Body of pancreas (tissue), 4 donors: ENCODE data around the gene URB1. TPM values are rescaled to one million over a fixed set of nuclear protein-coding genes. Genes with fewer than 3 reads are reported as not detected.

Experiments
- ATAC-seq: fragments of 150-250 bp; one replicate; pipeline ENCODE4 v1.9.1; 2016
- DNase-seq, 4 donors: peaks; one replicate each; pipeline ENCODE4 v3.0.0-alpha.2; 2019
- H3K27ac ChIP-seq, 4 donors: fragments of 200-600 bp; sonication (generic); 1 replicate in 3 of 4; 2 replicates in 1 of 4; pipeline versions ENCODE4 v1.5.1 to v1.6.1; 2016 to 2019; ENCODE audit warnings: mild to moderate bottlenecking in 1 of 4, mixed read lengths in 1 of 4, moderate library complexity in 1 of 4
- H3K27me3 ChIP-seq, 2 donors: fragments of 200-600 bp; sonication (generic); one replicate each; pipeline ENCODE4 v1.6.0; 2016; ENCODE audit warnings: mild to moderate bottlenecking in 1 of 2
- H3K36me3 ChIP-seq, 2 donors: fragments of 200-600 bp; sonication (generic); replicated peaks in 1 of 2; 2 replicates each; pipeline ENCODE4 v1.5.1; 2016; ENCODE audit warnings: low read depth in 2 of 2; ENCODE audit not compliant: insufficient read depth in 1 of 2
- H3K4me1 ChIP-seq: fragments of 200-600 bp; sonication (generic); one replicate; pipeline ENCODE4 v1.6.0; 2016
- H3K4me3 ChIP-seq, 2 donors: fragments of 200-600 bp; sonication (generic); 1 replicate in 1 of 2; 2 replicates in 1 of 2; pipeline ENCODE4 v1.5.1; 2016 to 2019
- H3K9me3 ChIP-seq, 3 donors: fragments of 200-600 bp; sonication (generic); 1 replicate in 2 of 3; 2 replicates in 1 of 3; pipeline ENCODE4 v1.5.1; 2016
- POLR2A ChIP-seq, 3 donors: fragments of 450-650 bp; IDR thresholded peaks; one replicate each; pipeline ENCODE4 v1.6.1; 2016; ENCODE audit warnings: antibody characterized with exemption in 3 of 3, mild to moderate bottlenecking in 2 of 3
- WGBS, 2 donors: methylation state at CpG; one replicate each; pipeline ENCODE4 v1.1.5; 2017; 5-methylcytosine and 5-hydroxymethylcytosine counted together
- intact Hi-C: fragments of 100-400 bp; cut with DNase I; formaldehyde crosslinking; loops from one replicate; pipeline ENCODE4 v1.15.1; 2023
- total RNA-seq, 2 donors: library from RNA; depleted of rRNA; stranded (reverse); fragments of >200 nt; gene quantifications; one replicate each; pipeline ENCODE4 v1.1.0, GENCODE V29; 2016
- TF ChIP-seq, protein P1 (sequence below), 7 experiments: fragments of 450-650 bp in 4 of 7; fragments of 200-600 bp in 3 of 7; sonication (generic) in 3 of 7; IDR thresholded peaks; one replicate each; pipeline ENCODE4 v1.5.1; 2016 to 2019; ENCODE audit warnings: antibody characterized with exemption in 7 of 7

Gene URB1
- total RNA-seq, 2 donors from 2014 or later: 10.1 to 11.2 TPM

DNA sequence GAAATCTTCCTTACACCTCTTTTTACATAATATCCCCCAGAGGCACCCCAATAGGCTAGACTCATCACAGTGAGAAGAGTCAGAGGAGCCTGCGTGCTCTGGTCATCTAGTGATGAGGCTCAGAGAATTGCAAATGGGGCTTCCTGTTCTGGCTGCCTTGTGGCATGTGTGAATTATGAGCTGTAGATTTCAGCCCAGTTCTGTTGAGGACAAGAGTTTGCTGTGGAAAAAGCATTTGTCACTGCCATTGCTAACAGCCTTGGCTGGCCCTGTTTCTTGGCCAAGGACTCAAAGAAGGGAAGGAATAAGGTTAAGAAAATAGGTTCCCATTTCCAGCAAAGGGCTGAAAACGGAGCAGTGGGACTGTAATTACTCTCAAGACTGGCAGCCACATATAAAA is 63.5 kb downstream of the URB1 start:
- Histone ChIP-seq H3K27ac (peak overlapping the region in 1 of 4 donors; percentile 36), H3K9me3 (no peaks in the 10 kb centered on the region), H3K36me3 (peaks cover 2 to 18% of the 10 kb centered on the region in 2 donors), H3K4me3 (no peak overlapping the region), H3K27me3 (no peaks in the 10 kb centered on the region), H3K4me1 (no peaks in the 10 kb centered on the region)
- intact Hi-C loops: no loop called here
- DNase-seq (peak in 1 of 4 donors; percentile 11), ATAC-seq (peak; percentile 58)
- 79 to 92% methylated on average over 2 of the region's 2 CpGs for WGBS, 2 donors
- no peak for TF ChIP-seq POLR2A (IDR thresholded peaks at IDR 0.05)
- TF ChIP-seq, protein P1, sequence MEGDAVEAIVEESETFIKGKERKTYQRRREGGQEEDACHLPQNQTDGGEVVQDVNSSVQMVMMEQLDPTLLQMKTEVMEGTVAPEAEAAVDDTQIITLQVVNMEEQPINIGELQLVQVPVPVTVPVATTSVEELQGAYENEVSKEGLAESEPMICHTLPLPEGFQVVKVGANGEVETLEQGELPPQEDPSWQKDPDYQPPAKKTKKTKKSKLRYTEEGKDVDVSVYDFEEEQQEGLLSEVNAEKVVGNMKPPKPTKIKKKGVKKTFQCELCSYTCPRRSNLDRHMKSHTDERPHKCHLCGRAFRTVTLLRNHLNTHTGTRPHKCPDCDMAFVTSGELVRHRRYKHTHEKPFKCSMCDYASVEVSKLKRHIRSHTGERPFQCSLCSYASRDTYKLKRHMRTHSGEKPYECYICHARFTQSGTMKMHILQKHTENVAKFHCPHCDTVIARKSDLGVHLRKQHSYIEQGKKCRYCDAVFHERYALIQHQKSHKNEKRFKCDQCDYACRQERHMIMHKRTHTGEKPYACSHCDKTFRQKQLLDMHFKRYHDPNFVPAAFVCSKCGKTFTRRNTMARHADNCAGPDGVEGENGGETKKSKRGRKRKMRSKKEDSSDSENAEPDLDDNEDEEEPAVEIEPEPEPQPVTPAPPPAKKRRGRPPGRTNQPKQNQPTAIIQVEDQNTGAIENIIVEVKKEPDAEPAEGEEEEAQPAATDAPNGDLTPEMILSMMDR (IDR thresholded peaks at IDR 0.05): no peak

DNA sequence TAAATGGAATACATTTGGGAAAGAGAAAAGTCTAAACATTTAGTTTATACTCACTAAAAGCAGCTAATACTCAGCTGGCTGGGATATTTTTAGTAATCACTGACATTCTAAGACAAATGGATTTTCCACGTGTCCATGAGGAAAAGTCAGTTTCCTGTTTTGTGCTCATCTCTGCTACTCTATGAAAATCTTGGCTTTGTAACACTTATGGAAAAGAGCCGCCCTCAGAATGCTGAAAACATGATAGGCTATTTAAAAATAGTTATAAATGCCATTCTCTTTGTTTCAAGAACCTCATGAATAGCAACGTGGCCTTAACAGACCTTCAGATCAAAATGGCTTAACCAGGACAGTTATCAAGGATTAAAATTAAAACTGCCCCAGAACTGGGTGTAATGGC is 64.2 kb downstream of the URB1 start:
- DNase-seq: no peak
- Histone ChIP-seq H3K27ac (peak overlapping the region in 2 of 4 donors; percentile 12 to 36), H3K9me3 (no peaks in the 10 kb centered on the region), H3K4me3 (no peak overlapping the region), H3K4me1 (no peaks in the 10 kb centered on the region), H3K36me3 (peaks cover 9 to 18% of the 10 kb centered on the region in 2 donors), H3K27me3 (no peaks in the 10 kb centered on the region)
- TF ChIP-seq, protein P1 (IDR thresholded peaks at IDR 0.05): no peak
- no peak for TF ChIP-seq POLR2A (IDR thresholded peaks at IDR 0.05)
- 74 to 85% methylated on average over 3 of the region's 3 CpGs for WGBS, 2 donors
- intact Hi-C loops: no loop called here
- ATAC-seq: peak; percentile 47

DNA sequence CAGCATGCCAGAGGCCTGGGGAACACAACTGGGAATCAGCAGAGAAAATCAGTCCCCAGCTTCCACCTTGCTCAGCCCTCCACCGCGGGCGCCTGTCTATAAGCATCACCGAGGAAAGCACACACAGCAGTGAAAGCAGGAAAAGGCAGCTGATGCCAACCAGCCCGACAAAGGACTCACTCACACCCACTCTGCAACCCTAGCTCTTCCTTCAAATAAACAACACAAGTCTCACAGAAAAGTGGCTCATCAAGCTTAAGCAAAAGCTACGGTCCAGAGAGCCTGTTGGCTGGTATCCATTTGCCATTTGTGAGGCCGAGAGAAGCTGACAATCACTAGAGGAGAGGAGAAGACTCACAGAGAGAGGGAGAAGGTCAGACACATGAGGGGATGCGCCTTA is 67.1 kb downstream of the URB1 start:
- Histone ChIP-seq H3K4me1 (no peaks in the 10 kb centered on the region), H3K36me3 (peaks cover 11 to 36% of the 10 kb centered on the region in 2 donors), H3K27me3 (no peaks in the 10 kb centered on the region), H3K27ac (no peak overlapping the region), H3K9me3 (no peaks in the 10 kb centered on the region), H3K4me3 (no peak overlapping the region)
- ATAC-seq (no peak), DNase-seq (no peak)
- TF ChIP-seq POLR2A (IDR thresholded peaks at IDR 0.05): no peak
- TF ChIP-seq, protein P1 (IDR thresholded peaks at IDR 0.05): no peak
- WGBS, 2 donors: 90 to 92% methylated on average over 8 of the region's 8 CpGs
- intact Hi-C loops: no loop called here

DNA sequence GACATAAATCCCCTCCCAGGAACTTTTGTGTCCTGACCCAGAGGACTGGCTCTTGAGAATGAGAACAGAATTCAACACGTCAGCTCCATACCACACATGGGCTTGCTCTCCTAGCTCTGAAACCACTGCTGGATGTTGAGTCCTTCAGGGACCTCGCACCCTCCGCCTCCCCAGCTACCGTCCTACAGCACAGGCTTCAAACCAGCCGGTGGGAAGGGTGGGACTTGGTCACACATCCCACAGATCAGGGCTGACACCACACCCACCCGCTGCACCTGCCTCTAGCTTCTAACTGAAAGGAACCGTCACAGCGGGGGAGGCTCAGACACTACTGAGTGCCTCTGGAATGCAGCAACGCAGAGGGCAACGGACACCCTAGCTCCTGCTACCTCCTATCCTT is 70.1 kb downstream of the URB1 start:
- Histone ChIP-seq H3K27ac (no peak overlapping the region), H3K27me3 (no peaks in the 10 kb centered on the region), H3K4me3 (no peak overlapping the region), H3K9me3 (no peaks in the 10 kb centered on the region), H3K4me1 (no peaks in the 10 kb centered on the region), H3K36me3 (peaks cover 11 to 60% of the 10 kb centered on the region in 2 donors)
- 90 to 91% methylated on average over 7 to 10 of the region's 10 CpGs for whole genome bisulfite sequencing, 2 donors
- DNase-seq (no peak), ATAC-seq (no peak)
- intact Hi-C loops: no loop called here
- TF ChIP-seq, protein P1 (IDR thresholded peaks at IDR 0.05): no peak
- TF ChIP-seq POLR2A (IDR thresholded peaks at IDR 0.05): no peak

DNA sequence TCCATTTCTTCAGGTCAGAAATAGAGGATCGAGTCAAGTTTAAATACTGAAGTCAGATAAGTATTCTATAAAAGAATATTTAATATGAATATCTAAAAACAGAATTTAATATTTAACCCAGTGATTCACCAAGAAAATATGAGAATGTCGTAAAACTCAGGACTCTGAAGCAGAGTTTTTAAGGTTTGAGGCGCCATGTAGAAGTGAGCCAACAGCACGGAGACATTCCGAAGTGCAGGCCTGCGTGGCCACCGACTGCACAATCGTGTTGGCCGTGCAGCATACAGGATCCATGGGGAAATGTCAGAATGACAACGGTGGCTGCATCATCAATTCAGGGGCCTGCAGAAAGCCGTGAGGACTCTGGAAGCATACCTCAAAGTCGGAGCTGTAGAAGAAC is 70.7 kb downstream of the URB1 start:
- WGBS, 2 donors: 85 to 89% methylated on average over 12 of the region's 12 CpGs
- no peak for ATAC-seq
- peaks cover 11 to 66% of the 10 kb centered on the region in 2 donors for H3K36me3 ChIP-seq
- H3K4me3 ChIP-seq: no peak overlapping the region
- intact Hi-C loops: no loop called here
- H3K27ac ChIP-seq: no peak overlapping the region
- no peaks in the 10 kb centered on the region for H3K4me1 ChIP-seq
- H3K27me3 ChIP-seq: no peaks in the 10 kb centered on the region
- DNase-seq: no peak
- H3K9me3 ChIP-seq: no peaks in the 10 kb centered on the region
- TF ChIP-seq POLR2A (IDR thresholded peaks at IDR 0.05): no peak
- TF ChIP-seq, protein P1 (IDR thresholded peaks at IDR 0.05): no peak
